ENCODE results near the gene PDE4D. TPM values are rescaled to one million over a fixed set of nuclear protein-coding genes. Genes with fewer than 3 reads are reported as not detected.

The PDE4D gene
- polyA plus RNA-seq, 3 donors: 17.7 to 21.3 (median 19.7) TPM

DNA sequence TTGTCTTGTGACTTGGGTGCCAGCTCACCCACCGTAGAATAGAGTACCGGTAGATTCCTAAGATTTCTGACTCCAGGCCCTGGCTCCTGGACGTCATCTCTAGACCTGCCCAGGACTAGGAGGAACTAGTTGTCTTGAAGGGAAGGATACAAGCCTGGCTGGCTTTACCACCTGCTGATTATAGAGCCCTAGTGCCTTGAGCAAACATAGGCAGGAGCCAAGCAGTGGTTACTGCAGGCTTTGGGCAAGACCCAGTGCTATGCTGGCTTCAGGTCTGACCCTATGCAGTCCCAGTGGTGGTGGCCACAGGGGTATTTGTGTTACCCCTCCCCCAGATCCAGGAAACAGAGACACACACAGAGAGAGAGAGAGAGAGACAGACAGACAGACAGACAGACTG is 606.2 kb downstream of the PDE4D start:
- no peak for DNase-seq

DNA sequence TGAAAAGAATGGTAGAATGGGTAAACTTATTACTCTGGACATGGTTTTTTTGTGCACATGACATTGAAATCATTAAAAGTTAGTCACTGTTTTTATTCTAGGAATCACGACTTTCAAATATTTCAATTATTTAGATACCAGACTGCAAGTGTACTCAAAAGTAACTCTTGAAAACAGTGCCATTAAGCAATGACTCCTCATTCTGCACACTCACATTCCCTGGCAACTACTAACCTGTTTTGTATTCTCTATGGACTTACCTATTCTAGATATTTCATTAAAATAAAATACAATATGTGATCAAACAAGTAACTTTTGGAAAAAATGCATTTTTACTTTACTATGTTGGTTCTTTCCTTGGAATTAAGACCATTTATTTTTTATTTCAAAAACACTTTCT is 607.0 kb downstream of the PDE4D start:
- DNase-seq: no peak

DNA sequence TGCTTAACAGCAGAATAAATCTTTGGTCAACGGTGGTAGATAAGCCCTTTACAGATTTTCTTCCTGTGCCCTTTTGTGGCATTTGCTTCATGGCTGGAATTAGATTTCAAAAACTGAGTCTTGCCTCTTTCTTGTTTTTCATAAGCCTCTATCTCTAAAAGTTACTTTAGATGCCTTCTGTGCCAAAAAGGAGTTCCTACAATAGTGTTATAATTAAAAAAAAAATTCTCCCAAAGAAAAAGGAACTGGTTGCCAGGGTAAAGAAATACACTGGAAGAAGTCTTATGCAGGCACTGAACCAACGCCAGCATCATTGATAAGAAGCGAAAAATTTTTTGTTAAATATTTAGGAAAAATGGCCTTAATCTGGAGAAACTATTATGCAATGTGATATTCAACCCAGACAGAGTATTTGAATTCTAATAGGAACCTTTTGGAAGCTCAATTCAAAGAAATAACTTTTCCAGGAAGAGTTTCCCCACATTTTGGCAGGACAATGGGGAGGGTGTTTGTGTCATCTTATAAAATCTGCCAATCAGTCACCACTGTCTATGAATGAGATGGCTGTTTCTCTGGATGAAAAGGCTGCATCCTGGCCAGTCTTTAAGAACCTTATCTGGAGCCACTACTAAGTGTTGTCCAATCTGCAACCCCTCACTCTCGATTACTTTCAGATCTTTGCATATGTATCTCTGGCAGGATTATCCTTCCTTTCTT is 608.1 kb downstream of the PDE4D start:
- DNase-seq: no peak

DNA sequence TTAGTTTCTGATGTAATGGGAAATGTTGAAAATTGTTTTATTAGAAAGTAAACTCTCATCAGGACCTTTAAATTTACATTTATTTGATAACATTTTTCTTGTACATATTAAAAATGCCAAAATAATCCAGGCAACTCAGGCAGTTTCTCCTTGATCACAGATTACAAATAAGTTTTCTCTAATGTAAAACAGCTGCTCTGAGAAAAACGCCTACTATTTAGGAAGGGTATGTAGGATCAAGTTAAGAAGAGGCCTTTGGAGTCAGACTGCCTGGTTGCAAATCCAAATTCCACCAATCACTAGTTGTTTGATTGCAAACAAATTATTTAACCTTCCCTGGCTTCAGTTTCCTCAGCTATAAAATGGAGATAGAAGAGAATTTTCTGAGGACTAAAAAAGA is 610.8 kb downstream of the PDE4D start:
- DNase-seq: no peak

DNA sequence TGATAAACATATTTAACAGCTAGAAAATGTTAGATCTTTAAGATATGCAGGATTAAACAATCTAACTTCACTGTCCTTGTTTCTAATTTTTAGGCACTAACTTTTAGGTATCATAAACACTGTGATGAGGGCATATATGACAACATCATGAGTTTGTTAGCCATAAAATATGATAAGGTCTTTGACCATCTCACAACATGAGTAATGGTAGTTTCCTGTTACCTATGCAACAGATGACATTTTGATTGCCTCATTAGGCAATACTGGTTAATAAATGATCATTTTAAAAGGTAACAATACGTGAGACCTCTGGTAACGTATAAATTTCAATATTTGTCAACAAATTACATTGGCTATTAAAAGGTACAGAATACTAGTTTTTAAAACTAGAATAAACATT is 613.5 kb downstream of the PDE4D start:
- DNase-seq: no peak

DNA sequence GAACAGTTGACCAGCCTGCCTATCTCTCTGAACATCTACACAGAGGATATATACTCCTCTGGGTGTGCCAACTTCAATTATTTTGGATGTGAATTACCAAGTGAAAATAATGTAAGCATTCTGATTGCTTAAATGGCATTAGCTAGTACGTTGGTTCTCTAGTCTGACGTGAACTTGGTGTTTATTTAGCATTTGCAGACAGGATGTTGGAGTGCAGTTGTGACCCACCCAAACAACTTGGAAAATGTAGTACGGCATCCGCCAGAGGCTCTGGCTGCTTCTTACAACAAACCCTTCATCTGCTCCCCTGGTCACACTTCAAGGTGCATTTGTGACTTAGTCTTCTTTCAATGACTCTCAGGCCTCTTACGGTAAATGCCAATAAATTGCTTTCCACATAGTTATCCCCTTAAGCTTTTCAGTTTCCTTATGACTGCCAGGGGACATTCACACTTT is 616.6 kb downstream of the PDE4D start:
- DNase-seq: no peak

DNA sequence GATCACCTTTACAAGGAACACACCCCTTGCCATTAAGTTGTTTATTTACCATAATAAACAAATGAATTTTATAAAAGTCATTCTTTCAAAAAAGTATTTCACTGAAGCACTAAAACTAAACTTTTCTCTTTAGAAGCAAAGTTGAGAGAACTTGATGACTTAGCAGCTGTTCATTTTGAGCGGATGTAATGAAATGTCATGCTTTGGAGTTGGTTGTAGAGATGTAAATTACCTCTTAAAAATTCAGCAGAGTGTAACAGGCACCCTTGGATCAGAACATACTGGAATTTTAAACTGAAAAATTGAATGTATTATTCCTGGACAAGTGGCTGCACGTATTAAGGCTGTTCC is 617.2 kb downstream of the PDE4D start:
- no peak for DNase-seq

DNA sequence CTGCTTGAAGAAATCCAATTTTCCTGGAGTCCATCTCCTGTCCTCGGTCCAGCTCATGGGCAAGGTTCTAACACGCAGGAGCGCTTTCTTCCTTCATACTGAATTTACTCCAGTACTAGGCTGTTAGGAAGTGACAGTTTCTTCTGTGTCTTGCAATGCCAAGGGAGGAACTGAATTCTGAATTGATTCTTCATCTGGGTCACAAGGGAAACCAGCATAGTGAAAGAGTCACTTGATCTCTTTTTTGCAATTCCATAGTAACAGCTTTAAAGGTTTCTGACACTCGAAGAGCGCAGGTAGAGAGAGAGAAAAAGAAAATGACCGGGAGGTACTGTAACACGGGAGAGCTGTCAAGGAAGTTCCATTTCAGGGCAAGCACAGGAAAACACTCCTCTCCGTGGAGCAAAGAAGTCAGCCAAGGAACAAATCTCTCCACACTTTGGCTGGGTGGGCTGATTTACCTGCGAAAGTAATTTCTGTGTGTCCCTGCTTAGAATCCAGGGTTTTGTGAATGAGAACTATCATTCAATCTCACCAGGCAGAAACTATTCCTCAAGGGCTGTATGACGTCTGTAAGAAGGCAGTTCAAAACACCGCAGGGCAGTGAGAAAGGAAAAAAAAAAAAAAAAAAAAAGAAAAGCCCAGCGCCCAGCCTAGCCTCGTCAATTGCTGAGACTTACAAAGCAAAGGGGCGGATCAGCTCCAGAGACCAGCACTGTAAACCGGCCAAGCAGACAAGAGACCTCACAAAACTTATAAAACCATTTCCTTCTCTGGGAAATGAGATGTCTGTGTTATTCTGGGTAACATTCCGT is 617.8 kb downstream of the PDE4D start:
- DNase-seq: peak; percentile 75

DNA sequence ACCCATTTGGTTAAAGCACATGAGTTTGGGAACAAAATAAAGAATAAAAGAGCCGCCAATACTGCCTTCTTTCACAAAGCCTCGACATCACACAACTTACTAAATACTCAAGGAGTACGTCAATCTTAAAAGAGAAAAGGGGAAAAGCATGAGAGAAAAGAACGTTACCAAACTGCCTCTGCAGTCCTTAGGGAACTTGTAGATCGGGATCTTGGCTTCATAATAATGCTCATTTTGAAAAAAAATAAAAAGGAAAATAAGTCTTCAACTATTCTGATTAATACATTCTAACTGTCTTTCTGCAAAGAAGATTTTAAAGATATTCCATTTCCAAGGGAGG is 618.4 kb downstream of the PDE4D start:
- DNase-seq: no peak

DNA sequence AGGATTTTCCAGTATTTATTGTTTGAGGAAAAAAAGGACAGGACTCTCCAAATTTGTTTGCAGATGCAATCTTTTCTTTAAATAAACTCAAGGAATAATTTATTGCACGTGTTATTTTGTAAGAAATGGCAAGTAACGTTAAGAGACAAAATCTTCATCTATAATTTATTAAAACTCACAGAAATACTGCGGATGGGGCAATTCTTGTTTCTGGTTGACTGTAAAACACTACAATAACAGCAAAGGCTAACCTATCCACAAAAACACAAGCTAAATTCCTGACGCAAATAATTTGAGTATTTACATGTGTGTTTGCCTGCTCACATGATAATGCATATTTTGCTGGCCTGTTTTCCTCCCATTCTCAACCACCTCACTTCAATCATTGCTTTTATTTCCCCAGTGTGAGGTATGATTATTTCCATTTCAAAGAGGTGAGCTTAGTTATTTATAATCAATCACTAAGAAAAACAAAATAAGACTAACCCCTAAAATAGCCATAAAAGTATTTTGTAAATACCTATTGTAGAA is 619.4 kb downstream of the PDE4D start:
- no peak for DNase-seq

DNA sequence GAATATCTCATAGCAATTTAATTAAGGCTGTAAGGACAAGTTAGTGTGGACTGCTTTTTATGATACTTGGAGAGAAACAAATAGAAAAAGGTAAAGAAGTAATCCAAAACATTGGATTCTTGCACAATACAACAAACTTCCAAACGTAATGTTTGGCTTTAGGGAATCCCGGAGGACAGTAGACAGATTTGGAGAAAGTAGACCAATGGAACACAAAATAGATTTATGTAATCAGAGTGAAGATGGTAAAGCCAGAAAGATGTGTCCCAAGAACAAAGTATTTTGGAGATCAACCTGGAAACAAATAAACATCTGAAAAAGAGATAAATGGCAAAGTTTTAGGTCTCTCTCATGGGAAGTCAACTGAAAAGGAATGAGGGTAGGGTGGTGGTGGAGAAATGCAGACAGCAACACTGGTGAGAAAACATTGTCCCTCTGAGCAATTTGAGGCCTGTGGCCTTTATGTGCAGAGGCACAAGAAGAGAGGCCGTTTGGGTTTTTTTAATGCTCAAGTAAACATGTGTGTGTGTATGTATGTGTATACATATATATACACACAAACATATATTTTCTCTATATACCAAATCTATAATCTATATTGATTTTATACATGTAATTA is 620.6 kb downstream of the PDE4D start:
- no peak for DNase-seq

DNA sequence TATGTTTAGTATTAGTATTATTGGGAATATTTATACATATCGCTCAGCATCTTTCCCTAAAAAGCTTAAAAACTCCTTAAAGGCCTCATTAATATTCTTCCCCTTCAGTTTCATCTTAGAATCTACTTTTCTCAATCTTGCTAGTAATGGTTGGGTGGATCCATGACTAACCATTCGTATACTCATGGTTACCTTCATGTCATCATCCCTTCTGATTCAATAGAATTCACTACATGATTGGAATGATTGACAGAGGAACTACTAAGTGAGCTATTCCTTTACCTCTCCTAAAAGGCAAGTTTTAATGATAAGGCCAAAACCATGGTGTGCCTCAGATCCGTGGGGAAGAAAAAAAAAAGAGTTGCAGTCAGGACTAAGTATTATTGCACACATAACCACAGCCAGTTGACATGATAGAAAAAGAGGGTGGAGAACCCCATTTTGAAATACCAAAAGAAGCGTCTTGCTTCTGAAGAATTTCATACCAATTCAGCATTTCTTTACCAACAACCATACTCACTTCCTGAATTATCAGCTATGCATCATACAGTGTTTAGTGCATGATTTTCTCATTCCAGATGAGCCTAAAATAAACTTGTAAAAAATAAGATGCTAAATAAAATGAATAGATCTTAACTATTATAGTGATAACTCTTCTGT is 624.6 kb downstream of the PDE4D start:
- DNase-seq: no peak

DNA sequence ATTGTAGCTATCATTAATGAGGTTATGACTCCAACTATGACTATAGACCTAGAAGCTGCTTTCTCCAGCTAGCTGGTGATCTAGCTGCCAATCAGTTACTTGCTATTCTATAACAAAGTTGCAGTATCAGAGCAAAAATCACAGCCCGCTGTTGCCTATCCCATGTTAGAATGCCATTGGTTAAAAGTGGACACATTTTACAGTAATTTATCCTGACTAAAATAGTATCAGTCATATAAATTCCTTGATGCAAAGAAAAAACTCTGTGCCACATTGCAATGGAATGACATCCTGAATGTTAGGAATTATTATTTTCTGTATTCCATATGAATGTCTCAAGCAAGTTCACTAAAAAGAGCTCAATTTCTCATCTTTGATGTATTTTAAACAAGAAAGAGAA is 626.5 kb downstream of the PDE4D start:
- no peak for DNase-seq

DNA sequence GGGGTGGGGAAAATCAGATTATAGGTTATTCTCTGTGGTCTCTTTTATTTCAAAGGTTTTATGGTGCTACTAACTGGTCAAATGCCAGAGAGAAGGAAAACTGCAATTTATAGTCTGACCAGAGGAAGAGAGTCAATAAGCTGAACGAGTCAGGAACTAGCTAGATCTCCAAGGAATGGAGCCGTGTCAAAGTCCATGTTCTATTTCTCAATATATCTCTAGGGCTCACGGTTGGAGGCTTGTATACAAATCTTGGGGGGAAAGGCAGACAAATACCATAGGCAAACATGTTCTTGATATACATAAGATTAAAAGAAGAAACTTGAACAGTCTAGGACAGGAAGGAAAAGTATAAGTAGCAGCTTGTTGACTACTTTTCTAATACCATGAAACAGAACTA is 627.1 kb downstream of the PDE4D start:
- DNase-seq: no peak

DNA sequence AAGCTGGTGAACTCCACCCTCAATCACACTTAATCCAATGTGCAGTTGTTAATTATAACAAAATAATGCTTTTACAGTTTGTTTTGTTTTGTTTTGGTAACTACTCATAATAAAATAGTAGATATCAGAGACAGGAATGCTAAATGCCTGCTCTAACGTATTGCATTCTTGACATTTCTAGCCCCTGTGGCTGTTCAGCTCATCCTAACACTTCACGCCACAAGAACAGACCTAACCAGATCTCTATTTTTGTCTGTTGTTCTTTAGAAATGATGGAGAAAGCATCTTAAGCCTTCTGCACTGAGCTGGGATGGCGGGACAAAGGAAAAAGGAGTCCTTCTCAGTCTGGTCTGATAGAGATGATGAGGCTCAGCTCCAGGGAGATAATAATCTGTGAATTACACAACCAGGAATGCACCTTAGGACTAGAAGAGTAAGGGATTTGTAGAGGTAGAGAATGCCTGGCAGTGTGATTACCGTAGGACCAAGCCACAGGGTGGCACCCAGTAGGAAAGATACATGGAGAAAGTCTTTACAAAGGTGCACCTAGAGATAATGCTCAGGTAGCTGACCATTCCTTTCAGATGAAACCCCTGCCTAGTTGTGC is 628.8 kb downstream of the PDE4D start:
- DNase-seq: no peak

DNA sequence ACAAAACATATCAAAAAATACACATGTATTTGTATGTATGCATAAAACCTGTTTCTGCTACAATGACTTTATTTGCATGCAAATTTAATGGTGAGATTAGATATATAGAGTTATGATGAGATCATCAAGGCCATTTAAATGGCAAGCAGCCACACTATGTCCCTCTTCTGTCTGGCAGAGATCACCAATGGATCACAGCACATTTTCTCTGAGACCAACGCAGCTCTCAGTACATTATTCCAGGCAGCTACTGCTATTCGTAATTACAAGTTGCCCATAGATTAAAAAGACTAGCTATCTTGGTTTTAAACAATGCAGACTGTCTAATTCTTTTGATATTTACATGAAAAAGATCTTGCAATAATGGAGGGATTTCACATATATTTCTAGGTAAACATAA is 629.5 kb downstream of the PDE4D start:
- DNase-seq: no peak

DNA sequence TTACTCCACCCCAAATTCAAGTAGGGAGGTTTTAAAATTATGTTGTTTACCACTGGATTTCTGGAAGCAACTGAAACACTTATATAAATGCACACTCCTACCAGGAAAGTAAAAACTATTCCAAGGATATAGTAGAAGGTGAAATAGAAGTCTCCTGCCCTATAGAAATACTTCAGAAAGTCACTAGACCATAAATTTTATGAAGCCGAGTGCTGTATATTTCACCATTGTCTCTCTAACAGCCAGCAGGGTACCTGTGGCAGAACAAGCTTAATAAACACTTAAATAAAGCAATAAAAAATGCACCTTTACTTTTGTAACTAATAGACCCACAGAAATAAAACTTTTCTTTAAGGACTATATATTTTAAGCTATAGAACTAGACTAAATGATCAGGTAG is 631.6 kb downstream of the PDE4D start:
- DNase-seq: no peak

DNA sequence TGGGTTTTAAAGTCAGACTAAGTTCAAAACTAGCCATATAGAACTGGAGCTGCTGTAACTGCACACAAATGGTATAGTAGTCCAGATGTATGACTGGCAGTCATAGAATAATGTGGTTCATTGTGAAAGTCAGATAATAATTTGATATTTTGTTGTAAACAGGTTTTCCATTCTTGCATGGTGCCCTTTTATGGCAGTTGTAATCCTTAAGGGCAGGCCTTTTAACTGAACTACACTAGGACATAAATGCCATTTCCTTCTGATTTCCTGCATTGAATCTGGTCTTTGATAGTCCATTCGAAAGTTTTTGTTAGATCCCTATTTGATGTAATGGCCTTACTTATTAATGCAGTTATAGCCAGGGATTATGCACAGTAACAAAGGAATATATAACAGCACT is 632.6 kb downstream of the PDE4D start:
- DNase-seq: no peak

DNA sequence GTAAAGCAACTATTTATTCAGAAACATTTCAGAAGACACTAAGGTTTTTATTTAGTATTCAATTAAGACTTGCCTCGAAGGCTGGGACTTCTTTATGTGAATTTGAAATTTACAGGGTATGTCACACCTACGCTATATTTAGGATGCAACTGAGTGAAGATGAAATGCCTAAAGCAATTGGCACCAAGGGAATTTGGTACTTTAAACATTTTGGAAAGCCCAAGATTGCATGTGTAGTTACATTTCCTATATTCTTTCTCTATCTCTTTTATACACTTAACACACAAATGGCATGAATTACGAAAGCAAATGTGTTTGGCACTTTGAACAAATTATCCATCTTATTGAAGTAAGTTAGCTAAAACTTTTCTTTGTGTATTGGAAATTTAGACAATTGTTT is 633.3 kb downstream of the PDE4D start:
- DNase-seq: no peak

DNA sequence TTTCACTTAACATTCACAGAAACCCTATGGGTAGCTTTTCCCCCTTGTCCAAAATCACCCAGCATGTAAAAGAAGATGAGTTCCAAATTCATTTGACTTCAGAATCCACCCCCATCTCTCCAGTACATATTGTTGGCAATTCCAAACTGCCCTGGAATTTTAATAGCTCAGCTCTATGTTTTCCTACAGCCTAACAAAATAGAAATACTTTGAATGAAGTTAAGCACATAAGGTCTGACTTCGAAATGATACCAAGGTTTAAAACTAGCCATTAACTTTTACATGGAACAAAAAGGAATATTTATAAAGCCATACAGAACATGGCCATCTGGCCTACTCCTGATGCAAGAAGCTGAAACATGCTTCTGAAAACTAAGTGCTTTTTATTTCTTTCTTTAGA is 634.3 kb downstream of the PDE4D start:
- DNase-seq: no peak

DNA sequence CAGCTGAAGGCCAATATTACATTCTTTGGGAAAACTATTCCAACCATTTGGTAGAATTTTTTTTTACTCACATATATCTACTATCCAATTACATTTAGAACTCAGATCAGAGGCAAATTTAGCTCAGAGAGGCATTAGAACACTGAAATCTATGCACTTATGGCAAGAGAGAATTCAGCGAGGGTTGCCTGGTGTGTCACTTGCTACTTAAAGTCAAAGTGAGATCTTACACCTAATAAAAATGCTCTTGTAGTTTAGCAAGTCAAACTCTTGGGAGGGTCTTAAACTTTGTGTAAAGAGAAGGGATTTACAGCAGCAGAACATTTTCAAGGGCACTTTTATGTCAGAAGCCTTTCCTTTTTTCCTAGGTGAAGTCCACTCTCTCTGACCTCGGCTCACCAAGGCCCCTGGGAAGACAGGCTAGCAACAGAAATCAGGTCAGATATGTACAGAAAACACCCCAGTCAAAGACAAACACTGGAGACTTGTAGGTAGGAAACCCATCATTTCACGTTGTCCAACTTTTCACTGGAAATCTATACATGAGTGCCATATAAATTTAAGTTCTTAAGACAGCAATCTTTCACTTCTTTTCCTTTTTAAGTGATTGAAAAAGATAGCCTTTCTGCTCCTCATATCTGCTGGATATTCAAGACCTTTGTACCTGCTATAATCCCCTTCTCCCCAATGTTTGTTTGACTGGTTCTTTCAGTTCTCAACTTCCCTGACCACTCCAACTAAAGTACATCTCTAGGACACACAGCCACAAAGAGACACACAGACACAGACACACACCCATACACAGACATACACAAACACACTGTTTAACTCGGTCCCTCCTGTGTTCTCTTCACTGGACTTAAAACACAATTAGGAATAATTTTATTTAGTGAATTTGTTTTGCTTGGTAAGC is 635.8 kb downstream of the PDE4D start:
- no peak for DNase-seq
